HepG2 (cell line): Measurements from ENCODE around the gene YPEL3. TPM values are rescaled to one million over a fixed set of nuclear protein-coding genes. Genes with fewer than 3 reads are reported as not detected.

Experiments
- ARNT ChIP-seq: fragments of 450-650 bp; IDR thresholded peaks from 2 replicates; pipeline ENCODE4 v1.6.1; 2017
- FOSL1 ChIP-seq: sonication (generic); formaldehyde crosslinking; IDR thresholded peaks from 2 replicates; pipeline ENCODE4 v1.9.0; 2021; ENCODE audit warnings: missing genetic modification reagents, borderline replicate concordance
- JUNB ChIP-seq: sonication (generic); formaldehyde crosslinking; IDR thresholded peaks from 2 replicates; pipeline ENCODE4 v1.8.0; 2022; ENCODE audit warnings: missing genetic modification reagents, mild to moderate bottlenecking, borderline replicate concordance
- NR3C1 ChIP-seq: sonication (generic); formaldehyde crosslinking; IDR thresholded peaks from 2 replicates; pipeline ENCODE4 v1.4.0; 2020; ENCODE audit warnings: missing genetic modification reagents
- POGZ ChIP-seq: sonication (generic); formaldehyde crosslinking; IDR thresholded peaks from 2 replicates; pipeline ENCODE4 v1.4.0; 2020; ENCODE audit warnings: mild to moderate bottlenecking, missing genetic modification reagents
- SMARCE1 ChIP-seq: fragments of 450-650 bp; IDR thresholded peaks from 2 replicates; pipeline ENCODE4 v1.6.1; 2017; ENCODE audit warnings: borderline replicate concordance
- ZNF207 ChIP-seq: fragments of 450-650 bp; IDR thresholded peaks from 2 replicates; pipeline ENCODE4 v1.6.1; 2016; ENCODE audit warnings: antibody characterized with exemption, borderline replicate concordance
- ZNF3 ChIP-seq: IDR thresholded peaks from 2 replicates; pipeline ENCODE4 v1.7.0; 2017; ENCODE audit warnings: inconsistent platforms
- ZNF572 ChIP-seq: sonication (generic); formaldehyde crosslinking; IDR thresholded peaks from 2 replicates; pipeline ENCODE4 v1.5.1; 2020; ENCODE audit warnings: mild to moderate bottlenecking, missing genetic modification reagents
- ZNF644 ChIP-seq: IDR thresholded peaks from 2 replicates; pipeline ENCODE4 v1.6.1; 2016; ENCODE audit warnings: low read depth
- ZSCAN21 ChIP-seq: sonication (generic); formaldehyde crosslinking; IDR thresholded peaks from 2 replicates; pipeline ENCODE4 v1.8.0; 2022; ENCODE audit warnings: mild to moderate bottlenecking, missing genetic modification reagents, moderate library complexity, borderline replicate concordance
- polyA plus RNA-seq, 8 experiments: library from polyadenylated mRNA; depleted of rRNA in 3 of 8; stranded (reverse) in 7 of 8; unstranded in 1 of 8; fragments of >200 nt; fragmentation: Illumina TruSeq in 4 of 8; extraction: Trizol in 4 of 8; gene quantifications; 2 replicates each; pipeline versions ENCODE4 v1.2.1 to v1.2.3, GENCODE V29; 2011 to 2016; ENCODE audit warnings: low read depth in 4 of 8, missing spikeins in 1 of 8, mixed read lengths in 1 of 8; ENCODE audit not compliant: insufficient read depth in 1 of 8
- total RNA-seq, 5 experiments: library from RNA; depleted of rRNA; stranded (reverse); fragments of >200 nt; fragmentation: Illumina TruSeq; extraction: Trizol; gene quantifications; 2 replicates each; pipeline ENCODE4 v1.2.3, GENCODE V29; 2016; ENCODE audit warnings: low read depth in 1 of 5
- TF ChIP-seq, protein P1 (sequence below): sonication (generic); formaldehyde crosslinking; IDR thresholded peaks from 2 replicates; pipeline ENCODE4 v1.4.0; 2020; ENCODE audit warnings: mild to moderate bottlenecking, missing genetic modification reagents
- TF ChIP-seq, protein P2 (sequence below): sonication (generic); formaldehyde crosslinking; IDR thresholded peaks from 2 replicates; pipeline ENCODE4 v1.8.1; 2023; ENCODE audit warnings: missing genetic modification reagents, mild to moderate bottlenecking, borderline replicate concordance
- TF ChIP-seq, protein P3 (sequence below): sonication (generic); formaldehyde crosslinking; IDR thresholded peaks from 2 replicates; pipeline ENCODE4 v1.5.0; 2020; ENCODE audit warnings: missing genetic modification reagents
- TF ChIP-seq, protein P4 (sequence below): sonication (generic); formaldehyde crosslinking; IDR thresholded peaks from 2 replicates; pipeline ENCODE4 v1.4.0; 2020; ENCODE audit warnings: missing genetic modification reagents
- TF ChIP-seq, protein P5 (sequence below): sonication (generic); formaldehyde crosslinking; IDR thresholded peaks from 2 replicates; pipeline ENCODE4 v1.4.0; 2020; ENCODE audit warnings: missing genetic modification reagents, borderline replicate concordance
- TF ChIP-seq, protein P6 (sequence below): sonication (generic); formaldehyde crosslinking; IDR thresholded peaks from 2 replicates; pipeline ENCODE4 v1.8.0; 2022; ENCODE audit warnings: mild to moderate bottlenecking, missing genetic modification reagents, moderate library complexity
- TF ChIP-seq, protein P7 (sequence below): sonication (generic); formaldehyde crosslinking; IDR thresholded peaks from 2 replicates; pipeline ENCODE4 v1.9.0; 2021; ENCODE audit warnings: missing genetic modification reagents, borderline replicate concordance

The YPEL3 gene
- total and polyA plus RNA-seq, 2 of the 13 experiments (the other 11 are each of a cell fraction or from before 2014, with no cell fraction given): 5.4 to 47.0 TPM

DNA sequence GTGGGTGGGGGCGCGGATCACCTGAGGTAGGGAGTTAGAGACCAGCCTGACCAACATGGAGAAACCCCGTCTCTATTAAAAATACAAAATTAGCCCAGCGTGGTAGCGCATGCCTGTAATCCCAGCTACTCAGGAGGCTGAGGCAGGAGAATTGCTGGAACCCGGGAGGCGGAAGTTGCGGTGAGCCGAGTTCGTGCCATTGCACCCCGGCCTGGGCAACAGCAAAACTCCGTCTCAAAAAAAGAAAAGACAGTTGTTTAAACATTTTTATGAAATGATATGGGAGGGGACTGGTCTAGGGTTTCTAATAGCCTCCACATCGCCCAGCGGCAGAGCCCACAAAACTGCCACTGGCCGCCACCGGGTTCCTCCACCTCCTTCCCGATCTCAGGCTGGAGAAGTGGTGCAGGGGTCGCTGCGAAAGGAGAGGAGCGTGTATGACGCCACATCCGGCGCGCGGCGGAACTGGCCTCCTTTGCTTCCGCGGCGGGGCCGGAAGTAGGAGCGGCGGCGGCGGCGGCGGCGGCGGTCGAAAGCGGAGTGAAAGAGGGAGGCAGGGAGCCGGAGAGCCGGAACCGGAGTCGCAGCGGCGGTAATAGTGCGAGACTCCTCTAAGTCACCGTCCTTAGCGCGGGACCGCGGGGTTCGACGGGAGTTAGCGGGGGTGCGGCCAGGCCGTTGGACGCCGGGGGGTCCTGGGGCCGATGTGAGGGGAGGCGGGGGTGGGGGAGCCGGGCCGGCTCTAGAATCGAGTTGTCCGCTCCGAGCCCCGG is 20.3 kb downstream of the YPEL3 start, which contains the start of gene PPP4C (continued):
- TF ChIP-seq, protein P1, sequence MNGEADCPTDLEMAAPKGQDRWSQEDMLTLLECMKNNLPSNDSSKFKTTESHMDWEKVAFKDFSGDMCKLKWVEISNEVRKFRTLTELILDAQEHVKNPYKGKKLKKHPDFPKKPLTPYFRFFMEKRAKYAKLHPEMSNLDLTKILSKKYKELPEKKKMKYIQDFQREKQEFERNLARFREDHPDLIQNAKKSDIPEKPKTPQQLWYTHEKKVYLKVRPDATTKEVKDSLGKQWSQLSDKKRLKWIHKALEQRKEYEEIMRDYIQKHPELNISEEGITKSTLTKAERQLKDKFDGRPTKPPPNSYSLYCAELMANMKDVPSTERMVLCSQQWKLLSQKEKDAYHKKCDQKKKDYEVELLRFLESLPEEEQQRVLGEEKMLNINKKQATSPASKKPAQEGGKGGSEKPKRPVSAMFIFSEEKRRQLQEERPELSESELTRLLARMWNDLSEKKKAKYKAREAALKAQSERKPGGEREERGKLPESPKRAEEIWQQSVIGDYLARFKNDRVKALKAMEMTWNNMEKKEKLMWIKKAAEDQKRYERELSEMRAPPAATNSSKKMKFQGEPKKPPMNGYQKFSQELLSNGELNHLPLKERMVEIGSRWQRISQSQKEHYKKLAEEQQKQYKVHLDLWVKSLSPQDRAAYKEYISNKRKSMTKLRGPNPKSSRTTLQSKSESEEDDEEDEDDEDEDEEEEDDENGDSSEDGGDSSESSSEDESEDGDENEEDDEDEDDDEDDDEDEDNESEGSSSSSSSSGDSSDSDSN (CRISPR knock-in tag): peak; percentile 66
- TF ChIP-seq, protein P2, sequence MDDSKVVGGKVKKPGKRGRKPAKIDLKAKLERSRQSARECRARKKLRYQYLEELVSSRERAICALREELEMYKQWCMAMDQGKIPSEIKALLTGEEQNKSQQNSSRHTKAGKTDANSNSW (CRISPR knock-in tag): no peak
- TF ChIP-seq JUNB (CRISPR knock-in tag): peak; percentile 40; the same call in 1 of the 2 replicates
- TF ChIP-seq, protein P3, sequence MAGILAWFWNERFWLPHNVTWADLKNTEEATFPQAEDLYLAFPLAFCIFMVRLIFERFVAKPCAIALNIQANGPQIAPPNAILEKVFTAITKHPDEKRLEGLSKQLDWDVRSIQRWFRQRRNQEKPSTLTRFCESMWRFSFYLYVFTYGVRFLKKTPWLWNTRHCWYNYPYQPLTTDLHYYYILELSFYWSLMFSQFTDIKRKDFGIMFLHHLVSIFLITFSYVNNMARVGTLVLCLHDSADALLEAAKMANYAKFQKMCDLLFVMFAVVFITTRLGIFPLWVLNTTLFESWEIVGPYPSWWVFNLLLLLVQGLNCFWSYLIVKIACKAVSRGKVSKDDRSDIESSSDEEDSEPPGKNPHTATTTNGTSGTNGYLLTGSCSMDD (CRISPR knock-in tag): no peak
- no peak for TF ChIP-seq SMARCE1
- TF ChIP-seq NR3C1: no peak
- TF ChIP-seq, protein P4, sequence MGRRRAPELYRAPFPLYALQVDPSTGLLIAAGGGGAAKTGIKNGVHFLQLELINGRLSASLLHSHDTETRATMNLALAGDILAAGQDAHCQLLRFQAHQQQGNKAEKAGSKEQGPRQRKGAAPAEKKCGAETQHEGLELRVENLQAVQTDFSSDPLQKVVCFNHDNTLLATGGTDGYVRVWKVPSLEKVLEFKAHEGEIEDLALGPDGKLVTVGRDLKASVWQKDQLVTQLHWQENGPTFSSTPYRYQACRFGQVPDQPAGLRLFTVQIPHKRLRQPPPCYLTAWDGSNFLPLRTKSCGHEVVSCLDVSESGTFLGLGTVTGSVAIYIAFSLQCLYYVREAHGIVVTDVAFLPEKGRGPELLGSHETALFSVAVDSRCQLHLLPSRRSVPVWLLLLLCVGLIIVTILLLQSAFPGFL (CRISPR knock-in tag): no peak
- TF ChIP-seq ZNF644 (CRISPR knock-in tag): no peak
- TF ChIP-seq ZNF572 (CRISPR knock-in tag): no peak
- TF ChIP-seq POGZ (CRISPR knock-in tag): no peak
- no peak for TF ChIP-seq ARNT
- TF ChIP-seq, protein P5, sequence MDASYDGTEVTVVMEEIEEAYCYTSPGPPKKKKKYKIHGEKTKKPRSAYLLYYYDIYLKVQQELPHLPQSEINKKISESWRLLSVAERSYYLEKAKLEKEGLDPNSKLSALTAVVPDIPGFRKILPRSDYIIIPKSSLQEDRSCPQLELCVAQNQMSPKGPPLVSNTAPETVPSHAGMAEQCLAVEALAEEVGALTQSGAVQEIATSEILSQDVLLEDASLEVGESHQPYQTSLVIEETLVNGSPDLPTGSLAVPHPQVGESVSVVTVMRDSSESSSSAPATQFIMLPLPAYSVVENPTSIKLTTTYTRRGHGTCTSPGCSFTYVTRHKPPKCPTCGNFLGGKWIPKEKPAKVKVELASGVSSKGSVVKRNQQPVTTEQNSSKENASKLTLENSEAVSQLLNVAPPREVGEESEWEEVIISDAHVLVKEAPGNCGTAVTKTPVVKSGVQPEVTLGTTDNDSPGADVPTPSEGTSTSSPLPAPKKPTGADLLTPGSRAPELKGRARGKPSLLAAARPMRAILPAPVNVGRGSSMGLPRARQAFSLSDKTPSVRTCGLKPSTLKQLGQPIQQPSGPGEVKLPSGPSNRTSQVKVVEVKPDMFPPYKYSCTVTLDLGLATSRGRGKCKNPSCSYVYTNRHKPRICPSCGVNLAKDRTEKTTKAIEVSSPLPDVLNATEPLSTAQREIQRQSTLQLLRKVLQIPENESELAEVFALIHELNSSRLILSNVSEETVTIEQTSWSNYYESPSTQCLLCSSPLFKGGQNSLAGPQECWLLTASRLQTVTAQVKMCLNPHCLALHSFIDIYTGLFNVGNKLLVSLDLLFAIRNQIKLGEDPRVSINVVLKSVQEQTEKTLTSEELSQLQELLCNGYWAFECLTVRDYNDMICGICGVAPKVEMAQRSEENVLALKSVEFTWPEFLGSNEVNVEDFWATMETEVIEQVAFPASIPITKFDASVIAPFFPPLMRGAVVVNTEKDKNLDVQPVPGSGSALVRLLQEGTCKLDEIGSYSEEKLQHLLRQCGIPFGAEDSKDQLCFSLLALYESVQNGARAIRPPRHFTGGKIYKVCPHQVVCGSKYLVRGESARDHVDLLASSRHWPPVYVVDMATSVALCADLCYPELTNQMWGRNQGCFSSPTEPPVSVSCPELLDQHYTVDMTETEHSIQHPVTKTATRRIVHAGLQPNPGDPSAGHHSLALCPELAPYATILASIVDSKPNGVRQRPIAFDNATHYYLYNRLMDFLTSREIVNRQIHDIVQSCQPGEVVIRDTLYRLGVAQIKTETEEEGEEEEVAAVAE (CRISPR knock-in tag): no peak
- no peak; the same call in 1 of the 2 replicates for TF ChIP-seq ZSCAN21 (CRISPR knock-in tag)
- TF ChIP-seq, protein P6, sequence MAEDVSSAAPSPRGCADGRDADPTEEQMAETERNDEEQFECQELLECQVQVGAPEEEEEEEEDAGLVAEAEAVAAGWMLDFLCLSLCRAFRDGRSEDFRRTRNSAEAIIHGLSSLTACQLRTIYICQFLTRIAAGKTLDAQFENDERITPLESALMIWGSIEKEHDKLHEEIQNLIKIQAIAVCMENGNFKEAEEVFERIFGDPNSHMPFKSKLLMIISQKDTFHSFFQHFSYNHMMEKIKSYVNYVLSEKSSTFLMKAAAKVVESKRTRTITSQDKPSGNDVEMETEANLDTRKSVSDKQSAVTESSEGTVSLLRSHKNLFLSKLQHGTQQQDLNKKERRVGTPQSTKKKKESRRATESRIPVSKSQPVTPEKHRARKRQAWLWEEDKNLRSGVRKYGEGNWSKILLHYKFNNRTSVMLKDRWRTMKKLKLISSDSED (CRISPR knock-in tag): no peak
- TF ChIP-seq, protein P7, sequence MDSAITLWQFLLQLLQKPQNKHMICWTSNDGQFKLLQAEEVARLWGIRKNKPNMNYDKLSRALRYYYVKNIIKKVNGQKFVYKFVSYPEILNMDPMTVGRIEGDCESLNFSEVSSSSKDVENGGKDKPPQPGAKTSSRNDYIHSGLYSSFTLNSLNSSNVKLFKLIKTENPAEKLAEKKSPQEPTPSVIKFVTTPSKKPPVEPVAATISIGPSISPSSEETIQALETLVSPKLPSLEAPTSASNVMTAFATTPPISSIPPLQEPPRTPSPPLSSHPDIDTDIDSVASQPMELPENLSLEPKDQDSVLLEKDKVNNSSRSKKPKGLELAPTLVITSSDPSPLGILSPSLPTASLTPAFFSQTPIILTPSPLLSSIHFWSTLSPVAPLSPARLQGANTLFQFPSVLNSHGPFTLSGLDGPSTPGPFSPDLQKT: no peak; the same call in 1 of the 2 replicates
- TF ChIP-seq FOSL1: no peak
- TF ChIP-seq ZNF3 (CRISPR knock-in tag): no peak
- no peak for TF ChIP-seq ZNF207
